A673 (cell line): ENCODE measurements around the gene DPM3. TPM values are rescaled to one million over a fixed set of nuclear protein-coding genes. Genes with fewer than 3 reads are reported as not detected.

ENCODE experiments used
- BruUV-seq: library from RNA; stranded (reverse); fragments of 400-500 nt; replicated peaks from 2 replicates; lab custom pipeline; 2021; lab: Mats Ljungman, UMichigan
- CTCF ChIA-PET: fragments of 300-600 bp; sonication (Branson Sonifier 250); formaldehyde crosslinking; loops from one replicate; lab custom pipeline; 2022; ENCODE audit warnings: antibody characterized with exemption; lab: Charles Lee
- POLR2A ChIA-PET: fragments of 300-600 bp; sonication (Branson Sonifier 250); formaldehyde crosslinking; loops from one replicate; lab custom pipeline; 2022; ENCODE audit warnings: antibody characterized with exemption; ENCODE audit not compliant: low non-redundant PET; lab: Charles Lee
- DNase-seq: peaks from one replicate; pipeline ENCODE4 v3.0.0-alpha.2; 2015; ENCODE audit warnings: low spot score
- H3K27ac ChIP-seq: fragments of 200-600 bp; sonication (generic); 2 replicates; pipeline ENCODE4 v1.5.1; 2016; ENCODE audit warnings: mixed run types, low read depth, mild to moderate bottlenecking, mixed read lengths, antibody characterized with exemption, low read length; ENCODE audit not compliant: poor library complexity, severe bottlenecking
- H3K27me3 ChIP-seq: fragments of 200-600 bp; sonication (generic); replicated peaks from 2 replicates; pipeline ENCODE4 v1.6.1; 2017; ENCODE audit warnings: mixed run types, low read depth, mild to moderate bottlenecking, mixed read lengths, antibody characterized with exemption, low read length; ENCODE audit not compliant: insufficient read depth, poor library complexity
- H3K36me3 ChIP-seq: fragments of 200-600 bp; sonication (generic); 2 replicates; pipeline ENCODE4 v1.6.1; 2016; ENCODE audit warnings: mixed run types, mild to moderate bottlenecking, mixed read lengths, antibody characterized with exemption, low read length; ENCODE audit not compliant: insufficient read depth, poor library complexity, severe bottlenecking
- H3K4me1 ChIP-seq: fragments of 200-600 bp; sonication (generic); 2 replicates; pipeline ENCODE4 v1.6.1; 2017; ENCODE audit warnings: mixed run types, mild to moderate bottlenecking, mixed read lengths, antibody characterized with exemption, low read length; ENCODE audit not compliant: insufficient read depth, poor library complexity, severe bottlenecking
- H3K4me3 ChIP-seq: fragments of 200-600 bp; sonication (generic); 2 replicates; pipeline ENCODE4 v1.5.1; 2016; ENCODE audit warnings: low read depth, mixed run types, mild to moderate bottlenecking, mixed read lengths, low read length; ENCODE audit not compliant: poor library complexity, severe bottlenecking
- H3K9me3 ChIP-seq: fragments of 200-600 bp; sonication (generic); 2 replicates; pipeline ENCODE4 v1.6.1; 2016; ENCODE audit warnings: mixed run types, low read depth, mild to moderate bottlenecking, mixed read lengths, antibody characterized with exemption, low read length; ENCODE audit not compliant: poor library complexity, severe bottlenecking
- CTCF ChIP-seq: fragments of 300-800, 200-600 bp; sonication (generic); conservative IDR thresholded peaks from 2 replicates; pipeline ENCODE4 v1.5.1; 2017; ENCODE audit warnings: low read depth, mild to moderate bottlenecking, antibody characterized with exemption, low read length, moderate library complexity, mixed read lengths
- EZH2 ChIP-seq: fragments of 200-600 bp; sonication (generic); IDR thresholded peaks from 2 replicates; pipeline ENCODE4 v1.6.1; 2017; ENCODE audit warnings: borderline replicate concordance, low read depth, mild to moderate bottlenecking, mixed read lengths, antibody characterized with exemption, low read length; ENCODE audit not compliant: poor library complexity, severe bottlenecking
- intact Hi-C: fragments of 100-400 bp; cut with micrococcal nuclease; formaldehyde crosslinking; loops from one replicate; pipeline ENCODE4 v1.10.0; 2022; ENCODE audit not compliant: unreplicated experiment
- total RNA-seq: library from RNA; stranded (reverse); gene quantifications from 2 replicates; pipeline ENCODE4 v1.2.3, GENCODE V29; 2021

The DPM3 gene
- total RNA-seq, 1 experiment from 2014 or later: 34.0 TPM

GRCh38 chr1:155126556-155127104 is 13.7 kb downstream of the DPM3 start:
- BruUV-seq: no TSS peak

GRCh38 chr1:155125946-155126555 is 14.3 kb downstream of the DPM3 start:
- CTCF ChIA-PET: interaction anchor here (1.3 kb wide), 1 partner anchor 34 kb away, joined by 6 read pairs; no protein-coding TSS in a partner anchor
- Histone ChIP-seq H3K36me3 (no peaks in the 10 kb centered on the region), H3K27ac (no peak overlapping the region), H3K9me3 (no peaks in the 10 kb centered on the region), H3K4me3 (peak overlapping the region; percentile 56), H3K4me1 (peaks cover 35% of the 10 kb centered on the region), H3K27me3 (no peaks in the 10 kb centered on the region)
- no peak for DNase-seq
- no peak for TF ChIP-seq CTCF
- no peak for TF ChIP-seq EZH2
- POLR2A ChIA-PET: no interaction called here
- no TSS peak for BruUV-seq
- intact Hi-C loops: loop anchor here (5.0 kb wide), 1 partner anchor 34 kb away; no protein-coding TSS in a partner anchor

More at GRCh38 chr1:155126556-155127104, 13.7 kb downstream of the DPM3 start:
- H3K27ac ChIP-seq: no peak overlapping the region
- H3K36me3 ChIP-seq: no peaks in the 10 kb centered on the region
- POLR2A ChIA-PET: no interaction called here
- DNase-seq: peak; percentile 38
- no peaks in the 10 kb centered on the region for H3K9me3 ChIP-seq
- CTCF ChIA-PET: no interaction called here
- TF ChIP-seq EZH2 (no peak), CTCF (no peak; the same call in 1 of the 2 replicates)
- intact Hi-C loops: loop anchor here (5.0 kb wide), 1 partner anchor 34 kb away; no protein-coding TSS in a partner anchor
- no peaks in the 10 kb centered on the region for H3K27me3 ChIP-seq
- peak overlapping the region; percentile 56 for H3K4me3 ChIP-seq
- H3K4me1 ChIP-seq: peaks cover 35% of the 10 kb centered on the region

- Histone ChIP-seq H3K4me1 (peaks cover 35% of the 10 kb centered on the region), H3K9me3 (no peaks in the 10 kb centered on the region), H3K4me3 (no peak overlapping the region), H3K27ac (no peak overlapping the region), H3K27me3 (no peaks in the 10 kb centered on the region), H3K36me3 (no peaks in the 10 kb centered on the region)
- intact Hi-C loops: loop anchor here (5.0 kb wide), 1 partner anchor 33 kb away; no protein-coding TSS in a partner anchor
- DNase-seq: no peak
- TF ChIP-seq CTCF: no peak
- no peak for TF ChIP-seq EZH2
- CTCF ChIA-PET: interaction anchor here (1.3 kb wide), 1 partner anchor 34 kb away, joined by 6 read pairs; no protein-coding TSS in a partner anchor
- POLR2A ChIA-PET: no interaction called here
- BruUV-seq: no TSS peak
Measured at GRCh38 chr1:155125511-155125945, 14.8 kb downstream of the DPM3 start.
